Esophagus mucosa (tissue), 1 donor: ENCODE measurements around the gene KIF17. TPM values are rescaled to one million over a fixed set of nuclear protein-coding genes. Genes with fewer than 3 reads are reported as not detected.
A peak's percentile ranks its signal among the peaks of the same experiment; 100 is the strongest.

Experiments used
- ATAC-seq: fragments of 200-7000 bp; cut with Tn5 transposase; one replicate; pipeline ENCODE4 v1.9.1; 2020
- total RNA-seq: library from RNA; stranded (reverse); gene quantifications from one replicate; pipeline ENCODE4 v1.2.4, GENCODE V29; 2023
- donor health status: DM: yes; HTN: yes; CAD: no.

The KIF17 gene
- total RNA-seq, 1 donor from 2014 or later, result 0.60 TPM

DNA sequence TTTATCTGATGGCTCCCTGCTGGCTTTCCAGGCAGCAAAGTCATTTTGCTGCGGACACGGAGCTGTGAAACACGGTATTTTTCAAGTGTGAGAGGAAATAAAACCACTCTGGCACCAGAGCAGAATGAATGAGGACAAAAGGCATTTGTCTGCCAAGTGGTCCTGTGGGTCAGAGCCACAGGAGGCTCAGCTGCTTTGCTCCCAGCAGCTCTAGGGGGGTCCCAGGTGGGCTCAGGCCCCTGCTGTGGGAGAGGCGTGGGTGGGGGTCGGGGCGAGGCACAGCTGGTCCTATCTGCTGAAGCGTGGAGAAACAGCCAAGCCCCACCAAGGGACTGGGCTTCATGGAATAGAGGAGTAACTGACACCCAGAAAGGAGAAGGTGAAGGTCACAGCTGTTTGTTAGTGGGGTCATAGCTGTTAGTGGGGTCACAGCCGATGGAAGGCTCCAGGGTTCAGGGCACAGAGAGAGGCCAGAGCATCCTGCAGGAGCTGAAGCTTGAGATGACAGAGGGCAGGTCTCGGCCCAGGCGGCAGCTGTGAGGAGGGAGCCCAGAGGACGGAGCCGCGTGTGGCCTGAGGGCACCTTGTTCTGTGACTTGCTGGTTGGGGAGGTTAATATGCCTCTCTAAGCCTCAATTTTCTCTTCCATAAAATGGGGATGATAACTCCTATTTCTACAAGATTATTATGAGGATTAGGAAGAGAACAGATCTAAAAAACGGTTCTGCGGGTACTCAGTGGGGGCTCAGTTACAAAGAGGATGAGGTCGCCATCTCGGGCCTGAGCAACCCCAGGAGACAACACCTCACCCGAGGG is 7.1 kb downstream of the KIF17 start:
- no peak for ATAC-seq

DNA sequence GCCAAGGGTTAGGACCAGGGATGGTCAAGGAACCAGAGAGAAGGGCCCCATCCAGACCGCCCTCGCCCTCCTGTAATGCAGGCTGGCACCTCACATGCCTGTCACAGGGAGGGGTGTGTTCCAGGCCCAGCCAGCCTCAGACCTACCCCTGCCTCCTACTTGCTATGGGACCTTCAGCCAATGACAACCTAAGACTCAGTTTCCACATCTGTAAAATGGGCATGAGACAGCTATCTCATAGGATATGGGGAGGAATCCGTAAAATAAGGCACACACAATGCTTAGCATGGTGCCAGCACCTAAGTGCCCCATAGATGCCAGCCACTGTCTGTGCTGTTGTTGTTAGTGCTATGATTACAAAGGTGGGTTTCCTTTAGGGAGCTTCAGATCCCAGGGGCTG is 7.9 kb downstream of the KIF17 start:
- no peak for ATAC-seq

DNA sequence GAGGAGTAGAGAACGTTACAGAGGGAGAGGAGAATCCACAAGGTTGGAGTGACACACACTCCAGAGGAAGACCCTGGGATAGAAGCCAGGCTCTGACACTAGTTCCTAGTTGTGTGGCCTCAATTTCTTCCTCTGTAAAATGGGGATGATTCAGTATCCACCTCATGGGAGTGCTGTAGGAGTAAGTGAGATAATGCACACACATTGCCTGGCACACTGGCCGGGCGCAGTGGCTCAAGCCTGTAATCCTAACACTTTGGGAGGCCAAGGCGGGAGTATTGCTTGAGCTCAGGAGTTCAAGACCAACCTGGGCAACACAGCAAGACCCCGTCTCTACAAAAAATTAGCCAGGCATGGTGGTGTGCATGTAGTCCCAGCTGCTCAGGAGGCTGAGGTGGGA is 8.9 kb downstream of the KIF17 start:
- ATAC-seq, result no peak

DNA sequence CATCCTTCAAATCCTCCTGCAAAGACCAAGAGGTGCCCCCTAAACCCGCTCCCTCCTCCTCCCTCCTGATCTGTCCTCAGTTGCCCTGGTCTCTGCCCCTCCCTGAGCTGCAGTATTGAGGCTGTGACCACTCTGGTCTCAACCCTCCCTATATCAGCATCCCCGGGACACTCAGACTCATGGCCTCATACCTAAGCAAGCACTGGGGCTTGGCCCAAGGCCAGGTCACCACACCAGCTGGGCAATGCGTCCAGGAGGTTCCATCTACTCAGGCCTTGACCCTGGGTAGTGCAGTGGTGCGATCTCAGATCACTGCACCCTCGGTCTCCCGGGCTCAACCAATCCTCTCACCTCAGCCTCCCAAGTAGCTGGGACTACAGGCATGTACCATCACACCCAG is 9.8 kb downstream of the KIF17 start:
- no peak for ATAC-seq

DNA sequence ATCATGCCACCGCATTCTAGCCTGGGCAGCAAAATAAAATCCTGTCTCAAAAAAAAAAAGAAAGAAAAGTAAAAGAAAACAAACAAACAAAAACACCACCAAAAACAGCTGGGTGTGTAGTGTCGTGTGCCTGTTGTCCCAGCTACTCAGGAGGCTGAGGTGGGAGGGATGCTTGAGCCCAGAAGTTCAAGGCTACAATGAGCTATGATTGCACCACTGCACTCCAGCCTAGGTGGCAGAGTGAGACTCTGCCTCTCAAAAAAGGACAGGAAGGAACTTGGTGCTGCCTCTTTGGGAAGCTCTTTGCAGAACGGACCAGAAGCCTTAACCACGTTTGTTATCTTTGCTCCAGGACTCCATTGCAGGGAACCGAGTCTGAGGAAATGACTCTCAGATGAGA is 11.0 kb downstream of the KIF17 start:
- ATAC-seq, result no peak

DNA sequence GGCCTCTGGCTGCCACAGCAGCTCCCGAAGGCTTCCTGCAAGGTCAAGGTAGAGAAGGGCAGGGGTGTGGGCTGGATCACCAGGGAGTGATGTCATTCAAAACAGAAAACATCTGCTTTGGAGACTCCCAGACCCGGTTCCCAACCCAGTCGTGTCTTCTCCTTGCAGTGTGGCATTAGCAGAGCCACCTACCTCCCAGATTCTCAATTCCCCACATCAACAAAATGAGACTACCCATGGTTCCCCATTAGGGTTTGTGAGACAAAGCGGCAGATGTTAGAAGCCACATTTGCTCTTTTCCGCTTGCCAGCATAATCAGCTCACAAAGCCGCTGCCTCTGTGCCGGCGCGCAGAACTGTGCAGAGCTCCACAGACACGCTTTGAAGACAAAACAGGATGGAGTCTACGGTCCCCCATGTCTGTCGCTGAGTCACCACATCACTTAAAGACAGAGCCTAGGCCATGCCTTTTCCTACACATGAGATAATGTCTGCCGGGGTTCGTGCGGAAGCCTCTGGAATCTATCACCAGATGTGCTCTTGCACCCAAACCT is 12.5 kb downstream of the KIF17 start:
- no peak for ATAC-seq

DNA sequence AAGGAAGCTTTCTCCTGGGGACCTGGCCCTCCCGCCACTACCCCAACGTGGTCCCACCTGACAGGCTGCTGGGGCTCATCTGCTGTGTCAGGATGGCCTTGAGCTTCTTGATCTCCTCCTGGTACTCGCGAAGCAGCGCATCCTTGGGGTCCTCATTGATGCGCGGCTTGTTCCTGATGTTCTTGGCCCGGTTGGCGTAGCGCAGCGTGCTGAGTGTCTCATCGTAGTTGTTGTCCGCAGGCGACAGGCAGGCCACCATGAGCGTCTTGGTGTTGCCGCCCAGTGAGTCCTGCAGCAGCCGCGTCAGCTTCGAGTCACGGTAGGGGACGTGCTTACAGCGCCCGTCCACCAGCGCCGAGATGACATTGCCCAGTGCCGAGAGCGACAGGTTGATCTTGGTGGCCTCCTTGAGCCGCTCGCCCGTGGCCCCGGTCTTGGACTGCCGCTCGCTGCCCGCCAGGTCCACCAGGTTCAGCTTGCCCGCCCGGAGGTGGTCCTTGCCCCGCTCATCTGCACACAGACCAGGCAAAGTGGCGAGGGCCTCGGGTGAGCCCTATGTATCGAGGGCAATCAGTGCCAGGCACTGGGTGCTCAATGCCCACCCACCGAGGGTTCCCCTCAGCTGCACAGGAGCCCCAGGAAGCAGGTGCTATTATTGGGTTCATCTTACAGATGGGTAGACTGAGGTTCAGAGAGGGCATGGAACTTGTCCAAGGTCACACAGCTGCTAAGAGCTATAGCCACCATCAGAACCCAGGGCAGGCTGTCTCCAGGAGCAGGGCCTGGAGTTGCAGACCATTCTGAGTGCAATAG is 13.2 kb downstream of the KIF17 start:
- no peak for ATAC-seq

DNA sequence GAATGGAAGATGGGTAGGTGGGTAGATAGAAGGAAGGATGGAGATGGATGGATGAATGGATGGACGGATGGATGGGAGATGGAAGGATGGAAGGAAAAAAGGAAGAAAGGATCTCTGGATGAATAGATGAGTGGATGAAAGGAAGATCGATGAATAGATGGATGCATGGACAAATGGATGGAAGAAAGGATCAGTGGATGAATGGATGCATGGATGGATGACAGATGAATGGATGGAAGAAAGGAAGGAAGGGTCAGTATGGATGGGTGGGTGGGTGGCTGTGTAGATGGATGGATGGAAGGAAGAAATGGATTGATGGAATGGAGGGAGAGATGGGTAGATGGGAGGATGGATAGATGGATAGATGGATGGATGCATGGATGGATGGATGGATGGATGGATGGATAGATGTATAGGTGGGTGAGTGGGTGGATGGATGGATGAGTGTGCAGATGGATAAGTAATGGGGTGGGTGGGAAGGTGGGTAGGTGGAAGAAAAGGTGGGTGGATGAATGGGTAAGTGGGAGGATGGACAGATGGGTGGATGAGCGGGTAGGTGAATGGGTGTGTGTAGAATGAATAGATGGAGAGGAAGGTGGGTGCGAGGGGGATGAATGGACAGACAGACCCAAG is 14.6 kb downstream of the KIF17 start:
- ATAC-seq, result no peak

DNA sequence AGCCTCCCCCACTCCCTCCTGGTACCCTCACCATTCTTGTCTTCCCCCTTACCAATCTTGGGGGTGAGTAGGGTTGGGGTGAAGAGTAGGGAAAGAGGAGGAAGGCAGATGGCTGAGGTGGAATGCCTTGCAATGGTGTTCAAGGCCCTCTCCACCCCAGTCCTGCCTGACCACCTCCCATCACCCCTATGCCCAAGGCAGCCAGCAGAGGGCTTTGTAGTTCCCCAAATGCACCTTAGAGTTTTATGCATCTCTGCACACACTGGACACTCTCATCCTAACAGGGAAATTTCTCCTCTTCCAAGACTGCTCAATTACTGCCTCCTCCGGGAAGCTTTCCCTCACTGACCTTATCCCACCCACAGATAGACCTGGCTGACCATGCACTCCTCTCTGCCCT is 15.4 kb downstream of the KIF17 start:
- no peak for ATAC-seq

DNA sequence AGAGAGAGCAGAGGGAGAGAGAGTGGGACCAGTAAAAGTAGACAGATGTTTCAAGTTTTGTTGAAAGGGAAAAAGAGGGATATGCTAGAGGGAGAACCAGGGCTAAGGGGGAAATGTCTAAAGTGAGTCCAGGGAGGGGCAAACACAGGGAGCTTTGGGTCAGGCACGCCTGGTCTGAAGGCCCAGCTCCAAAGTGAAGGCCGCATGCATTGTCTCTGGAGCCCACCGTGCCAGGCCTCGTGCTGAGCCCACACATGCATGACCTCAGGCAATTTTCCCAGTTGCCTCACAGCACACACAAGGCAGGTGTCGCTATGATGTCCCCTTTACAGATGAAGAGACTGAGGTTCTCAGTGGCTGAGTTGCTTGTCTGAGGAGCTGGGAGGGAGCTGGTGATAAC is 16.0 kb downstream of the KIF17 start:
- no peak for ATAC-seq

DNA sequence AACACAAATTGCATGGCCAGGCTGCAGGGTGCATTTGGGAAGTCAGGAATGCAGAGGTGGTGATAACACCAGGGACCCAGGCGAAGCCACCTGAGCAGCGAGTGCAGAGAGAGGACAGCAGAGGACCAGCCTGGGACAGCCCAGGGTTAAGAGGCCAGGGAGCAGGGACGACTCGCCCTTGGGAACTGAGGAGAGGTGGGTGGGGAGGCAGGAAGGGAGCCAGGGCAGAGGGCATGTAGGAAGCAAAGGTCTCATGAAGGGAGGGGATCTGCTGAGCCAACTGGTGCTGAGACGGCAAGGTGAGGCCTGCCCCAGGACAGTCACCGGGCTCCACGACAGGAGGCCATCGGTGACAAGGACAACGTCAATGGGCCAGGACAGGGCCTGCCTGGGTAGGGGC is 16.4 kb downstream of the KIF17 start:
- ATAC-seq, result no peak

DNA sequence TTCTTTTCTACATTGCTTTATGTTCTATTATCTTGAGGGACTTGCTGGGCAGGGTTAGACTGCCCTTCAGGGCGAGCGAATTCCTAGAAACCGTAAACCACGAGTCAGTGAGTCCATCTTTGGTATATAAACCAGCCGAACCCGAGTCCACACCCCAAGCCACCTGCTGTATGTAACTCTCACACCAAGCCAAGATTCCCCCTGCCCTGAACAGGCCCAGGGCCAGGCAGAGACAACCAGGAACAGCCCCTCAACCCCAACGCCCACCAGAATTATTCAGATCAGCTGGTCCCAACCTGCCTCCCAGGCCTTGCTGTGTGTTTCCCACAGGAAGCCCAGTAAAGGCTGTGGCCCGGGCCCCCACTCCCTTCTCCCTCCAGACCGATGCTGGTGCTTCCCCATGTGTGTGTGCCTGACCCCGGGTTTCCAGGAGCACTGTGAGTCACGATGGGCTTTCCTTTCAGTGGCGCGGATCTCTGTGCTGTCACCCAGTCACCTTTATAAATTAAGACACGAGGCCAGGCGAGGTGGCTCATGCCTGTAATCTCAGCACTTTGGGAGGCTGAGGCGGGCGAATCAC is 17.1 kb downstream of the KIF17 start:
- ATAC-seq, result no peak

DNA sequence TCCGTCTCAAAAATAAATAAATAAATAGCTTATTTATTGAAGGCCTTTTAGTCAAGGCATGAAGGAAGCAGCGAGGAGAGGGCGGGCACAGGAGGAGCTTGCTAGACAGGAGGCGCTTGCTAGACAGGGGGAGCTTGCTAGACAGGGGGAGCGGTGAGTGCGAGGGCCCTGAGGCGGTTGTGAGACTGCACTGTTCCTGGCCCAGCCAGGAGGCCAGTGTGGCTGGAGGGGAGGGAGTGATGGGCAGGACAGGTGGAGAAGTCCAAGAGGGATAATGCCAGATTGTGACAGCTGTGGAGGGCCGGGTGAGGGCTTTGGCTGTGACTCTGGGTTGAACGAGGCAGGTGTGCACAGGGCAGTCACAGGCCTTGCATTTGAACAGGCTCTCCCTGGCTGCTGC is 18.2 kb downstream of the KIF17 start:
- peak; percentile 82 for ATAC-seq

DNA sequence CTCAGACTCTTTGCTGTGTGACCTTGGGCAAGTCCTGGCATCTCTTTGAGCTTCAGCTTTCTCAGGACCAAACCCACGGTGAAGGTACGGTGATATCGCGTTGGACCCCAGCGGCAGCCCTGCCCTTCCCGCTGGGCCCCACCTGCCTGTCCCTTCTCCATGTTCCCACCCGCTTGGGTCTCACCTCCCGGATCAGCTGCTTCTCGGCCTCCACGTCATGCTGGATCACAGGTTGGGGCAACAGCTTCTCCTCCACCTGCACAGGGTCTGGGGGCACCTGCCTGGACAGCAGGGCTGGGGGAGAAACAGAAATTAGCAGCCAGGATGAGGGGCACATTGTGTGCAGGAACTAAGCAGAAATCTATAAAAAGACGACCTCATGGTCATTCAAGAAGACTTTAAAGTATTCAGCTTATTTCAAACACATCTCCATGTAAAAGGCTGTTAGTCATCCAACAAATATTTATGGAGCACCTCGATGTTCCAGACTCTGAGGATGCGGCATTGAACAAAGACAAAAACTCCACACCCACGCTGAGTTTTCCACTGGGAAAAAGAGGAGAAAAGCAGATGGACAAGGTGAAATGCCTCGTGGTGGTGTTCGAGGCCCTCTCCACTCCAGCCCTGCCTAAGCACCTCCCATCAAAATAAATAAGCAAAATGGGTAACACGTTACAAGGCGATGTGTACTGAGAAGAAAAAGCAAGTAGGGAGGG is 19.5 kb downstream of the KIF17 start:
- no peak for ATAC-seq

DNA sequence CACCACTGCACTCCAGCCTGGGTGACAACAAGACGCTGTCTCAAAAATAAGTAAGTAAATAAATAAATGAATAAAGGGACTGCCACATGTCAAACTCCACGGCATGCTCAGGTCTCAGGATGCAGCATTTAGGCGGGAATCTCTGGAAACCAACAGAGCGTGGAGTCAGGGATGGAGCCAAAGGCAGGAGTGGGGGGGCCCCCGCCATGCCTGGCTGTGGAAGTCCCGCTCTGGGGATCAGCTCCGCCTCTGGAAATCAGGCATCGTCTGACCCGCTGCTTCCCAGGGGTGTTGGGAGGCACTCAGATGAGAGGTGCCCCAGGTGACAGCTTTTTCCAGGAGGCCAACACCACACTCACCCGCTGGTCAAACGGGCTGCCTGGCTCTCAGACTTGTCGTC is 20.2 kb downstream of the KIF17 start:
- ATAC-seq, result no peak

DNA sequence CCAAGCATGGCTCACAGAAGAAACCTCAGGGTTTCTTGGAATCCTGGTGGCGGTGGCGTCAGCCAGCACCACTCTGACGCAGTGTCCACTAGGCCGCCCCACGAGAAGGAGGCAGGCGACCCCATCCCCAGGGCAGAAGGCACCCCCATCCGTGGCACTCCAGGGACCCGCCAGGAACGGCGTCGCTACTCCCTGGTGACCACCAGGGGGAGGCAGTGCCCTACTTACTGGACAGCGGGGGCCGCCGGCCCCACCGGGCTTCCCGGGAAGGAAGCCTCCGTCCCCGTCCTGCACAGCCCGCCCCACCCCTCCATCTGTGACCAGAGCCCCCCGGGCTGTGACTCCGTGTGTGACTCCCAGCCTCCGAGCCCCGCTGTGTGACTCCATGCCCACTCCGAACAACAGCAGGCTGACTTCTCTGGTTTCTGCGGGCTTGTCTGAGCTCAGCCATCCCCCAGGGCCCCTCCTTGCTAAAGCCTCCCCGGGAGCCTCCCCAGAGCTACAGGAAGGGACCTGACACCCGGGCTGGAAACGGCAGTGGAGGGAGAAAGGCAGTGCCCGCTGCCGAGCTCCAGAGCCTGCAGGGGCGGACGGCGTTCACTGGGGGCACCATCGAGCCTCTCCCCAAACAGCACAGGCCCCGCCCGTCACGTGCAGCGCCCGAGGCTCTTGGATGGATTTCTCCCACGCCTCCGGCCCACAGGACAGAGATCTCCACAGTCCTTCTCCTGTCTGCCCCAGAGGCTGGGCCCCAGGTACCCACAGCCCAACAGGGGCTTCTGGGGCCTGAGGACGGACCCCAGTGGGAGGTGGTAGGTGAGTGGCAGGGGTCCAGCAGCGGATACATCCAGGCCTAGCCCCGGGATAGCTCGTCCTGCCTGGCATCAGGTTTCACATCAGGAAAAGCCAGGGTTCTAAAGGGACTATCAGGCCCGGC is 21.1 kb downstream of the KIF17 start:
- ATAC-seq, result peak; percentile 76

DNA sequence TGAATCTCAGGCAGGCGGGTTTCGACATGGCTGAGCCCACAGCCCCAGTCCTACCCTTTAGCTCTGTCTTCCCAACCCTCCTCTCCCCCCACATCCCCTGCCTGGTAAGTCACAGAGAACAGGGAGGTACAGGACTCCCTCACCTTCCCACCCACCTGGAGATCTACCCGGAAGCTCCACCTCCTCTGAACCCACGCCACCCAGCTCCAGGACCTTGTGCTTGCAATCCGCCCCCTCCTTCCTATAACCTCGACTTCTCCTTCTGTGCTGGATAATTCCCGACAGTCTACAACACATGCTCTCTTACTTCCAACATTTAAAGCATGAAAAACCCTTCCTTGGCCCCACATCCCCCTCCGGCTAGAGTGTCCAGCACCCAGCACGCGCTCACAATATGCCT is 22.3 kb downstream of the KIF17 start:
- ATAC-seq, result no peak

DNA sequence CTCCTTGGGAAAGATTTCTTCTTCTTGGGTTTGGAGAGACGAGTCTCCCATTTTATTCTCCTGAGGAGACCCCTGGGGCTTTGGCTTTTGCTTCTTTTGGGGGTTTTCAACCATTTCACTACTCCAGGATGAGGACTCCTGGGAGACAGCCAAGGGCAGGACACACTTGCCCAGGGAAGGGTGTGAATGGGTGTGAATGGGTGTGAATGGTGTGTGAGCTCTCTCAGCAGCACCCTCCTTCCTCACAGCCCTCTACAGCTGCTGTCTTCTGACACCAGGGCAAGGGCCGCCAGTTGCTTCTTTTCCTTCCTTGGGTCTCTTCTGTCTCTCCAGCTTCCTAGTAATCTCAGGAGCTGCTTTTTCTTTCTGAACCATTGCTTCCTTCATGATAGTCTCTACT is 24.2 kb downstream of the KIF17 start:
- ATAC-seq, result no peak

DNA sequence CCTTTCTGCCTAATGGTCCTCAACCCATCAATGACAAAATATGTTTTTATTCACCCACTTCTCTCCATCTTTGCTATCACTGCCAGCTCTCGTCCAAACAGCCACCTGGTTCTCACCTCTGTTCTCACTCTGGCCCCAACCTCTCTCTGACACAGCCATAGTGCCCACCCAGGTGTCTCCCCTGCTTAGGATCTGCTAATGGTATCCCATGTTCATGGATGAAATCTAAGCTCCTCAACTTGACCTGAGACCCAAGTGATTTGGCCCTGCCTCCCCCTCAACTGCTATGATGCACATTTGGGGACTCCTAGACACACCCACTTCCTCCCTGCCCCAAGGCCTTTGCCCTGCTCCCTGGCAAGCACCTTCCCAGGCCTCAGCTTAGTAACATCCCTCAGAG is 25.9 kb downstream of the KIF17 start:
- no peak for ATAC-seq

DNA sequence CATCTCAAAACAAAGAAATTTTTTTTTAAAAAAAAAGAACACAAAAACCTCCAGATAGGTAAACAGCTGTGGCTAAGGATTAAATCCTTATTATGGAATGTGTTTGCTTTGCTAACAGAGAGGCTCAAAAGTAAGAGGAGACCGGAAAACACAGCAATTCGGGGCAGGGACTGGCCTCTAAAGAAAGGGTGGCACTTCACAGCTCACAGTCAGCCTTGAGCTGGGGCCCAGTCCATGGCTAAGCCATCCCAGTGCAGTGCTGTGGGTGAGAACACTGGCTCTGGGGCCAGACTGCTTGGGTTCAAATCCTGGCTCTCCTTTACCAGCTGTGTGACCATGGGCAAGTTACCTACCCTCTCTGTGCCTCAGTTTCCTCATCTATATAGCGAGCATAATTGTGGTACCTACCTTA is 28.2 kb downstream of the KIF17 start:
- ATAC-seq, result no peak
